Neural cell (in vitro differentiated cells): ENCODE data around the gene CEP295NL. TPM values are rescaled to one million over a fixed set of nuclear protein-coding genes. Genes with fewer than 3 reads are reported as not detected.
A peak's percentile ranks its signal among the peaks of the same experiment; 100 is the strongest.

Source experiments
- H2AFZ ChIP-seq: fragments of 200-600, 300-800 bp; sonication (generic), shearing (Covaris generic); 2 replicates; pipeline ENCODE4 v1.6.0; 2014; ENCODE audit warnings: low read depth, mild to moderate bottlenecking, antibody characterized with exemption, low read length, moderate library complexity
- H3F3A ChIP-seq: fragments of 200-600 bp; shearing (Covaris generic); 2 replicates; pipeline ENCODE4 v1.6.1; 2016; ENCODE audit warnings: mild to moderate bottlenecking, moderate library complexity, mixed read lengths, antibody characterized with exemption, low read length; ENCODE audit not compliant: insufficient read depth, poor library complexity, severe bottlenecking
- H3K27ac ChIP-seq: fragments of 200-600, 300-800 bp; sonication (generic), shearing (Covaris generic); 2 replicates; pipeline ENCODE4 v1.5.1; 2014; ENCODE audit warnings: mild to moderate bottlenecking, low read length, moderate library complexity
- H3K27me3 ChIP-seq: fragments of 300-800, 200-600 bp; sonication (generic), shearing (Covaris generic); 2 replicates; pipeline ENCODE4 v1.6.0; 2014; ENCODE audit warnings: mild to moderate bottlenecking, low read depth, low read length, moderate library complexity; ENCODE audit not compliant: insufficient read depth
- H3K36me3 ChIP-seq: fragments of 300-800, 200-600 bp; sonication (generic), shearing (Covaris generic); 2 replicates; pipeline ENCODE4 v1.5.1; 2014; ENCODE audit warnings: mild to moderate bottlenecking, antibody characterized with exemption, low read length, moderate library complexity; ENCODE audit not compliant: insufficient read depth
- H3K4me2 ChIP-seq: fragments of 300-800, 200-600 bp; sonication (generic), shearing (Covaris generic); 2 replicates; pipeline ENCODE4 v1.6.0; 2014; ENCODE audit warnings: mild to moderate bottlenecking, low read length
- H3K4me3 ChIP-seq: fragments of 300-800, 200-600 bp; sonication (generic), shearing (Covaris generic); 2 replicates; pipeline ENCODE4 v1.5.1; 2014; ENCODE audit warnings: mild to moderate bottlenecking, low read length, moderate library complexity
- H3K79me2 ChIP-seq: fragments of 200-600 bp; shearing (Covaris generic); replicated peaks from 2 replicates; pipeline ENCODE4 v1.6.0; 2014; ENCODE audit warnings: mild to moderate bottlenecking, low read length, moderate library complexity; ENCODE audit not compliant: insufficient read depth
- H3K9ac ChIP-seq: fragments of 300-800, 200-600 bp; sonication (generic), shearing (Covaris generic); 2 replicates; pipeline ENCODE4 v1.6.1; 2016; ENCODE audit warnings: mild to moderate bottlenecking, low read length, mixed read lengths
- H3K9me2 ChIP-seq: fragments of 200-600 bp; shearing (Covaris generic); 2 replicates; pipeline ENCODE4 v1.6.1; 2016; ENCODE audit warnings: mild to moderate bottlenecking, low read length, mixed read lengths; ENCODE audit not compliant: insufficient read depth
- H3K9me3 ChIP-seq: fragments of 200-600, 300-800 bp; sonication (generic), shearing (Covaris generic); 2 replicates; pipeline ENCODE4 v1.6.1; 2016; ENCODE audit warnings: mild to moderate bottlenecking, mixed run types, low read length, moderate library complexity, mixed read lengths
- H4K20me1 ChIP-seq: fragments of 200-600 bp; shearing (Covaris generic); 2 replicates; pipeline ENCODE4 v1.6.1; 2016; ENCODE audit warnings: mild to moderate bottlenecking, mixed run types; ENCODE audit not compliant: insufficient read depth
- EP300 ChIP-seq: fragments of 450-650 bp; conservative IDR thresholded peaks from 2 replicates; pipeline ENCODE4 v1.6.1; 2014; ENCODE audit warnings: antibody characterized with exemption, mild to moderate bottlenecking, moderate library complexity; ENCODE audit not compliant: poor library complexity, severe bottlenecking
- EZH2 ChIP-seq: fragments of 200-600, 300-800 bp; shearing (Covaris generic), sonication (generic); IDR thresholded peaks from 2 replicates; pipeline ENCODE4 v1.6.1; 2014; ENCODE audit warnings: antibody characterized with exemption, low read length, borderline replicate concordance, mild to moderate bottlenecking; ENCODE audit not compliant: insufficient read depth, poor library complexity, severe bottlenecking
- MXI1 ChIP-seq: fragments of 450-650 bp; conservative IDR thresholded peaks from 2 replicates; pipeline ENCODE4 v1.6.1; 2014; ENCODE audit warnings: antibody characterized with exemption, mild to moderate bottlenecking; ENCODE audit not compliant: poor library complexity, severe bottlenecking
- POLR2AphosphoS5 ChIP-seq: IDR thresholded peaks from 2 replicates; pipeline ENCODE4 v1.6.1; 2012
- RAD21 ChIP-seq: fragments of 450-650 bp; conservative IDR thresholded peaks from 2 replicates; pipeline ENCODE4 v1.6.1; 2014; ENCODE audit warnings: antibody characterized with exemption, mild to moderate bottlenecking, moderate library complexity
- SMC3 ChIP-seq: fragments of 450-650 bp; conservative IDR thresholded peaks from 2 replicates; pipeline ENCODE4 v1.6.1; 2014; ENCODE audit warnings: antibody characterized with exemption, mild to moderate bottlenecking, moderate library complexity; ENCODE audit not compliant: poor library complexity
- TAF1 ChIP-seq: IDR thresholded peaks from 2 replicates; pipeline ENCODE4 v1.6.1; 2012; ENCODE audit warnings: low read depth
- polyA plus RNA-seq: library from polyadenylated mRNA; depleted of rRNA; stranded (reverse); fragments of >200 nt; gene quantifications from 2 replicates; pipeline ENCODE4 v1.2.3, GENCODE V29; 2014
- TF ChIP-seq, protein P1 (sequence below): IDR thresholded peaks from 2 replicates; pipeline ENCODE4 v1.6.1; 2012; ENCODE audit warnings: borderline replicate concordance
- TF ChIP-seq, protein P2 (sequence below): fragments of 450-650 bp; IDR thresholded peaks from 2 replicates; pipeline ENCODE4 v1.5.1; 2014; ENCODE audit warnings: antibody characterized with exemption, mild to moderate bottlenecking, moderate library complexity; ENCODE audit not compliant: poor library complexity, severe bottlenecking

Gene CEP295NL
- polyA plus RNA-seq, 1 donor from 2014 or later: not detected

DNA sequence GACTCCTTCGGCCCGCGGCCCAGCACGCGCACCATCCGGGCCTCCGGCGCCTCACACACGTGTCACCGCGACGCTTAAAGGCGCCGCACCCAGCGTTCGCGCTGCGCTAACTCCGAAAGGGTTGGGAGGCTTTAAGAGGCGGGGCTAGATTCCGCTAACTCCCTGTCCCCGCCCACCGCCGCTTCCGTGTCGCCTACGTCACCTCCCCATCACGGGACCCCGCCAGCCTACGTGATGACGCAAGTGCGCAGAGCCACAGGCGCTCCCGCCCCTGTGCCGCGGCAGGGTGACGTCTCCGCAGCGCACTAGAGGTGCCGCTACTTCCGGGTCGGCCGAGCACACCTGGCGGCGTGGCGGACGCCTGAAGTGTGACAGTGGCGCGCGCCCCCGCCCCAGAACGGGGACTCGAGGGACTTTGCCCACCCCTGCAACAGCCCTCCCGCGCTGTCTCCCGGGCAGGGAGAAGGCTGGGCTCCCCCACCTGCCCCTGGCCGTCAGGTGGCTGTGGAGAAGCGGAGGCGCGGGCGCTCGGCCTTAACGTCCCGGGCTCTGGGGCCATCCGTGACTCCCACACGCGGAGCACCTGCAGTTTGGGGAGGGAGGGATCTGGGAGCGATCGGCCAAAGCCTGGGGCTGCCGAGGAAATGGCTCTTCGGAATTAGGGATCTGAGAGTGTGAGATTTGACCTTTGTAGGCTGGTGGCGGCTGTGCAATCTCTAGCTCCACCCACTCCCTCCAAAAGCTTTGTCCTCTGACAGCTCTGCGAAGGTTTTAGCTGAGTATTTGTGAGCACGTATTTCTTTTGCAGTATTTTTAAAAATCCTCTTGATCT is 62.0 kb downstream of the CEP295NL start, which contains the start of gene USP36:
Gene USP36 (minus strand): TSS at position 35 of the 832 bp plus-strand sequence. CDS start 4,451 bp downstream, outside the sequence.
- H2AFZ ChIP-seq: peak within 1 kb of the TSS; percentile 72
- peak within 1 kb of the TSS; percentile 90 for H3K27ac ChIP-seq
- H3K9me2 ChIP-seq: no peaks in the 10 kb centered on the region
- H3K79me2 ChIP-seq: peaks cover 12% of the 10 kb centered on the region
- peak; percentile 35 for TF ChIP-seq SMC3
- no peak for TF ChIP-seq EZH2
- TF ChIP-seq, protein P1, sequence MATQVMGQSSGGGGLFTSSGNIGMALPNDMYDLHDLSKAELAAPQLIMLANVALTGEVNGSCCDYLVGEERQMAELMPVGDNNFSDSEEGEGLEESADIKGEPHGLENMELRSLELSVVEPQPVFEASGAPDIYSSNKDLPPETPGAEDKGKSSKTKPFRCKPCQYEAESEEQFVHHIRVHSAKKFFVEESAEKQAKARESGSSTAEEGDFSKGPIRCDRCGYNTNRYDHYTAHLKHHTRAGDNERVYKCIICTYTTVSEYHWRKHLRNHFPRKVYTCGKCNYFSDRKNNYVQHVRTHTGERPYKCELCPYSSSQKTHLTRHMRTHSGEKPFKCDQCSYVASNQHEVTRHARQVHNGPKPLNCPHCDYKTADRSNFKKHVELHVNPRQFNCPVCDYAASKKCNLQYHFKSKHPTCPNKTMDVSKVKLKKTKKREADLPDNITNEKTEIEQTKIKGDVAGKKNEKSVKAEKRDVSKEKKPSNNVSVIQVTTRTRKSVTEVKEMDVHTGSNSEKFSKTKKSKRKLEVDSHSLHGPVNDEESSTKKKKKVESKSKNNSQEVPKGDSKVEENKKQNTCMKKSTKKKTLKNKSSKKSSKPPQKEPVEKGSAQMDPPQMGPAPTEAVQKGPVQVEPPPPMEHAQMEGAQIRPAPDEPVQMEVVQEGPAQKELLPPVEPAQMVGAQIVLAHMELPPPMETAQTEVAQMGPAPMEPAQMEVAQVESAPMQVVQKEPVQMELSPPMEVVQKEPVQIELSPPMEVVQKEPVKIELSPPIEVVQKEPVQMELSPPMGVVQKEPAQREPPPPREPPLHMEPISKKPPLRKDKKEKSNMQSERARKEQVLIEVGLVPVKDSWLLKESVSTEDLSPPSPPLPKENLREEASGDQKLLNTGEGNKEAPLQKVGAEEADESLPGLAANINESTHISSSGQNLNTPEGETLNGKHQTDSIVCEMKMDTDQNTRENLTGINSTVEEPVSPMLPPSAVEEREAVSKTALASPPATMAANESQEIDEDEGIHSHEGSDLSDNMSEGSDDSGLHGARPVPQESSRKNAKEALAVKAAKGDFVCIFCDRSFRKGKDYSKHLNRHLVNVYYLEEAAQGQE: peak; percentile 86
- peak; percentile 80 for TF ChIP-seq EP300
- TF ChIP-seq RAD21: peak; percentile 29
- peak; percentile 72 for TF ChIP-seq TAF1
- TF ChIP-seq MXI1: peak; percentile 95
- TF ChIP-seq, protein P2, sequence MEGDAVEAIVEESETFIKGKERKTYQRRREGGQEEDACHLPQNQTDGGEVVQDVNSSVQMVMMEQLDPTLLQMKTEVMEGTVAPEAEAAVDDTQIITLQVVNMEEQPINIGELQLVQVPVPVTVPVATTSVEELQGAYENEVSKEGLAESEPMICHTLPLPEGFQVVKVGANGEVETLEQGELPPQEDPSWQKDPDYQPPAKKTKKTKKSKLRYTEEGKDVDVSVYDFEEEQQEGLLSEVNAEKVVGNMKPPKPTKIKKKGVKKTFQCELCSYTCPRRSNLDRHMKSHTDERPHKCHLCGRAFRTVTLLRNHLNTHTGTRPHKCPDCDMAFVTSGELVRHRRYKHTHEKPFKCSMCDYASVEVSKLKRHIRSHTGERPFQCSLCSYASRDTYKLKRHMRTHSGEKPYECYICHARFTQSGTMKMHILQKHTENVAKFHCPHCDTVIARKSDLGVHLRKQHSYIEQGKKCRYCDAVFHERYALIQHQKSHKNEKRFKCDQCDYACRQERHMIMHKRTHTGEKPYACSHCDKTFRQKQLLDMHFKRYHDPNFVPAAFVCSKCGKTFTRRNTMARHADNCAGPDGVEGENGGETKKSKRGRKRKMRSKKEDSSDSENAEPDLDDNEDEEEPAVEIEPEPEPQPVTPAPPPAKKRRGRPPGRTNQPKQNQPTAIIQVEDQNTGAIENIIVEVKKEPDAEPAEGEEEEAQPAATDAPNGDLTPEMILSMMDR: peak; percentile 53
- peak; percentile 91 for TF ChIP-seq POLR2AphosphoS5
- no peaks in the 10 kb centered on the region for H3K36me3 ChIP-seq
- H3K9ac ChIP-seq: peak within 1 kb of the TSS; percentile 97
- H3K9me3 ChIP-seq: no peaks in the 10 kb centered on the region
- H4K20me1 ChIP-seq: no peaks in the 10 kb centered on the region
- peak within 1 kb of the TSS; percentile 94 for H3K4me2 ChIP-seq
- H3K4me3 ChIP-seq: peak within 1 kb of the TSS; percentile 89
- no peaks in the 10 kb centered on the region for H3K27me3 ChIP-seq
- H3F3A ChIP-seq: no peaks in the 10 kb centered on the region

Other genes starting within 250 kb of the CEP295NL start
- 120 and 131 TPM in 2 replicates for gene CYTH1, start 120.9 kb downstream of the CEP295NL start, polyA plus RNA-seq
- gene USP36, start 62.4 kb downstream of the CEP295NL start, polyA plus RNA-seq: 12.8 and 14.4 TPM in 2 replicates
- 25.6 and 26.7 TPM in 2 replicates for gene TIMP2, start 22.2 kb upstream of the CEP295NL start, polyA plus RNA-seq
- gene LGALS3BP, start 76.7 kb upstream of the CEP295NL start, polyA plus RNA-seq: 5.4 and 14.7 TPM in 2 replicates
- gene CANT1, start 106.6 kb upstream of the CEP295NL start, polyA plus RNA-seq: 17.7 and 25.7 TPM in 2 replicates
- gene C1QTNF1, start 121.0 kb upstream of the CEP295NL start, polyA plus RNA-seq: 0.16 and 0.30 TPM in 2 replicates
- 13.0 and 19.8 TPM in 2 replicates for gene ENGASE, start 171.6 kb upstream of the CEP295NL start, polyA plus RNA-seq